ENCODE measurements around the gene ZNF598.

ZNF598 gene

DNA sequence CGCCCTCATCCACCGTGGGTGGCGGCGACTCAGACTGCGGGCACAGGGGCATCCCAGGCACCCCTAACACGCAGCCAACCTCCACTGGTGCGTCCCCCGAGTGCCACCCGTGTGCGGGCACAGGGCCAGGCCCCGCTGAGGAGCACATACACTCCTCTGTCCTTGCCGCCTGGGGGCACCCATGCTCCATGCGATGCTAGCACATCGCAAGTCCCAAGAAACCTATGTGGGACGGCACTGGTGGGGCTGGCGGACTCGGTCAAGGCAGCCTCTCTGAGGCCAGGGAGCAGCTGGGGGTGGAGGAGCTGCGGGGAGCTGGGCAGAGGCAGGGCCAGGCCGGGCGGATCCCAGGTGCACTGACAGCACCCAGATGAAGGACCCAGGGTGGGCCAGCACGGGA is 4.0 kb downstream of the ZNF598 start:
- no peak for DNase-seq

DNA sequence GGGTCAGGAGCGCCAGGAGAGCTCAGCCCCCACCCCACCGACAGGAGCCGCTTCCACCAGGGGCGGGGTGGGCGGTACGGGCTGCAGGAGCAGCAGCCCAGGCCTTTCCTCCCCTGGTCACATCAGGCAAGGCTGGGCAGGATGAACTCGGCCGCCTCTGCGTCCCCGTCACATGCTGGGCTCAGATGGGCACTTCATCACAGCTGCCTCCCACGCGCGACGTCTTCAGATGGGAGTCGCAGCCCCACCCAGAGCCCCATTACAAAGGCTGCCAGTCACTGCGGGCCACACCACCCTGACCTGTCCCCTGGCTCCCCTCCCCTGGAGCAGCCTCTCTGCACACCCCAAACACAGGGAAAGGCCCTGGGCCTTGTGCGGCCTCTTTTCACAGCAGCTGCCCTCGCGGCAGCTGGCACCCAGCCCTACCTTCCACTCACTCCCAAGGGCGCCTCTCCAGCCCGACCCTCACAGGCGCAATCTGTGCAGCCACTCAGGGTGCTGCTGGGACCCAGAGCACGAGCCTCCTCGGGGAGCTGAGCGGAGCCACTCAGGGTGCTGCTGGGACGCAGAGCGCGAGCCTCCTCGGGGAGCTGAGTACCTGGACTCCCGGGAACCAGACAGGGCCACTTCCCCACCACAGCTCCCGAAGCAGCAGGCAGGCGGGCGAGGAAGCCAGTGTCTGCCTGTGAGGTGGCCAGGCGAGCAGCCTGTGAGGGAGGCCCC is 4.7 kb downstream of the ZNF598 start:
- no peak for DNase-seq

DNA sequence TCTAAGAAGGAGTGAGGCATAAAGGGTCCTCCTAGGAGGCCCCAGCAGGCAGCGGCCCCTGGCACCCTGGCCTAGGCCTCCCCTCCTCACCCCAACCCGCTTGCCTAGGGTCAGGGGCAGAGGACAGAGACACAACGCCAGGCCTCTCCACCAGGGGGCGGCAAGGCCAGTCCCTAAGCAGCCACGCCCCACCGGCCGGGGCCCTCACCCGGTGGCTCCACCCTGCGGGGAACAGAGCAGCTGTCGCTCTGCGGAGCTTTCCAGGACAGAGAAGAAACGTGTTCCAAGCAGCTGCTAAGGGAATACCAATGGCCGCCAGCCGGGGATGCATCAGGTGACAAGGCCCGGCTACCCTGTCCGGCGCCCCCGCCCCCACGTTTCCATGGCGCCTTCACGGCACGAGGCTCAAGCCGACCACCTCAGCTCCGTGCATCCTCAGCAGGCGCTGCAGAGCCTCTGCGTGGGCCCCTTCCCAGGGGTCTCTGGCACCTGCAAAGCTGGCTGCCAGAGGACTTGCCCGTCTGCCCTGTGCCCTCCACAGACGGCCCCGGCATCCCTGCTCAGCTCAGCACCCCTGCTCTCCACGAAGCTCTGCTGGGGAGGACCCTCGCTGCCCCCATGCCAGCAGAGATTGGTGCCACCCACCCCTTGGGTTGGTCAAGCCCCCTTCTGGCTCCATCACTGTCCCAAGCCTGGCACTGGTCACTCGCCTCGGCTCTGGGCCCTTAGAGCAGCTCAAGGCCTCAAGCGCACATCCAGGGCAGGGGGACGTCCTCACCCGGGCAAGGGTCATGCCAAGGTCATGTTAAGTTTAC is 5.6 kb downstream of the ZNF598 start:
- peak; percentile 96 to 98 for DNase-seq

DNA sequence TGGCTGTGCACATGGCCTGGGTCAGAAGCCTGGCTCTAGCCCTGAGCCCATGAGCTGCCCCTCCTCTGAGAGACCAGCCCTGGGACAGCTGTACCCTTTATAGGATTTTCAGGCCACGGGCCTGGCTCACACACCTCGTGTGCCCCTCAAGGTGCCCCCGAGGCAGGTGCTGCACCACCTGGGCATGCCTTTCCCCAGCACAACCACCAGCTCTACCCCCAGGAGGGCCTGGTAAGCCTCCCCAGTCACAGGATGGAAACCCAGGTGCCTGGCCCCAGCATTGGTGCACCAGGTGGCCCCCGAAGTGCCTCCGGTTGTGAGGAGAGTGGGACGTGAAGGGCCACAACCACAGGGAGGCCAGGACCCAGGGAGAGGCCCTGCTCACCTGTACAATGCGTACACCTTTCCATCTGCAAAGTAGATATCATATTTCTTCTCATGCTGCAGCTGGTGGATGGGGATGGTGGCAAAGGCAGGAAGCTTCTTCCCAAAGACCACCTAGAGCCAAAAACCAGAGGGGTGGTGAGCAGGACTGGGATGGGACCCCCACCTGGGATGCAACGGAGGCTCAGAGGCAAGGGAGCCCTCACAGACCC is 6.3 kb downstream of the ZNF598 start:
- no peak for DNase-seq

DNA sequence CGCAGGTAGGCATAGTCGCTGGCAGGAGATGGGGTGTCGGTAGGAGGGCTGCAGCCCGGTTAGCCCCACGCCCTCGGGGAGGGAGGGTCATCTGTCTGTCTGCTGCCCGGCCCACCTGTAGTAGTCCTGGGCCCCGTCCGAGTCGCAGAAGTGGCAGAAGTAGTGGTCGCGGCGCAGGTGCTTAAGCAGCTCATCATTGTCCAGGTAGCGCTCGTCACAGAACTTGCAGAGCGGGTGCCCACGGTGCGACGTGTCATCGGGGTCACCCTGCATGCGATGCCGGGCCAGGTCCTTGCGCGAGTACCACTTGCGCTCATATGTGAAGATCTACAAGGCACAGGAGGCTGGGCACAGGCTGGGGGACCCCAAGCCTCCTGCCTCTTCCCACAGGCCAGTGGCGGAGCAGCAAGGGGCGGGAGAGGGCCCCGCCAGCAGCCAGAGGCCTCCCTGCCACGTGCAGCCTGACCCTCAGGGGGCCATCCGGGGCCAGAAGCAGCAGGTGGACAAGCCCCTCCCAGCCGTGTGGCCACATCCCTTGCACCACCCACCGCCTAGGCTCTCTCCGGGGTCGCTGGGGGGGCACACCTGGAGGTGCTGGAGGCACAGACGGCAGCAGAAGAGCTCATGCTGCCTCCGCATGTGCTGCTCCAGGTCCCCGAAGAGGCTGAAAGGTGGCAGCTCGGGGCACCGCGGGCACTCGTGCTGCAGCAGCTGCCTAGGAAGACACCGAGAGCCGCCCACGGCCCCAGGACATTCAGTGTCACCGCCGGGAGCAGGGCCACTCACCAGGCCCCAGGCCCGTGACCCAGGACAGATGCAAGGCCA is 7.0 kb downstream of the ZNF598 start:
- DNase-seq, result no peak

DNA sequence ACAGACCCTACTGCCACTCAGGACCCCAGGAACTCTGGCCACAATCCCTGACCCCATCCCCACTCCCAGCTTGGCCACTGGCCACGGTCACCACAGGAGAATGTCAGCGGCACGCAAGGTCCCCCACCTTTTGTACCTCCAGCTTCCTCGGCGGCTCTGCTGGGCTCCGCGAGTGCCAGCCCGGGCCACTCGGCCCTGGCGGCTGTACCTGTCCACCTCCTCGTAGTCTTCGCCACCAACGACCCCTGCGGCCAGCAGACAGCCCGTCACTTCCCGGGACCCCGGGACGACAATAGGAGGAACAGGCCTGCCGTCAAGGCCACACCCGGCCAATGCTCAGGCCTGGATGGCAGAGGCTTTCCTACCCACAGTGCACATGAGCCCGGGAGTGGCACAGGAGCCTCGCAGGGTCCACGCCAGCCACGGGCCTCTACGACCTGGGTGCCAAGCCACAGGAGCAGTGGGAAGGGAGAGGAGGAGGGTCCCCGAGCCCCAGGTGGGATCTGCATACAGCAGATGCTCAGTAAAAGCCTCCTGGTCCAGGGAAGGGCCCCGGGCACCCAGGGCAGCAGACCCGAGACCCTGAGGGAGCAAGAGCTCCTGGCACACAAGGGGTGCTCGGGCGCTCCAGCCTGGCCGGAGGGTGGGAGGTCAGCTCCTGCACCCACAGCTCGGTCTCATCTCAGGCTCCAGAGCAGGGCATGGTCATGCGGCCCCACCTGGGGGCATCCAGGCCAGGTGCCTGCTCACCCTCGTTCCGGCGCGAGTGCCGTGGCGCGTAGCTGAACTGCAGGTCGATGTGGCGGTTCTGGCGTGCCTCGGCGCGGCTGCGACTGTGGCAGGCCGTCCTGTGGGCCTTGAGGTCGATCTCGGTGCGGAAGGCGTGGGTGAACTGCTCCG is 7.9 kb downstream of the ZNF598 start:
- DNase-seq, result no peak

DNA sequence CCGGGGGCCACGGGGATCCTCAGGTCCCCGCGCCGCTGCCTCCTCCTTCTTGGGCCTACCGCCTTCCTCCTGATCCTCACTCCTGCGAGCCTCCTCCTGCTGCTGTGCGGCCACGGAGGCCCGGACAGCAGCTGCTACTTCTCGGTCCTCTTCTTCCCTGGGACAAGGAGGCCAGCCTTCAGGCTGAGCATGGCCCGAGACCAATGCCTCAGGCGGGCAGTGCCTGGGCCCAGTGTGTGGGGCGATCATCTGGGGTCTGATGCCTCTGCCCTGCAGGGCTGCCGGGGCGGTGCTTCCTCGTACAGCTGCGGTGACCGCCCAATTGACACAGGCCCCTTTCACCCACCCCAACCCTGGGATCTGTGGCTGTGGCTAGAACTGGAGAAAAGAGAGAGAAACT is 8.6 kb downstream of the ZNF598 start:
- DNase-seq, result no peak

DNA sequence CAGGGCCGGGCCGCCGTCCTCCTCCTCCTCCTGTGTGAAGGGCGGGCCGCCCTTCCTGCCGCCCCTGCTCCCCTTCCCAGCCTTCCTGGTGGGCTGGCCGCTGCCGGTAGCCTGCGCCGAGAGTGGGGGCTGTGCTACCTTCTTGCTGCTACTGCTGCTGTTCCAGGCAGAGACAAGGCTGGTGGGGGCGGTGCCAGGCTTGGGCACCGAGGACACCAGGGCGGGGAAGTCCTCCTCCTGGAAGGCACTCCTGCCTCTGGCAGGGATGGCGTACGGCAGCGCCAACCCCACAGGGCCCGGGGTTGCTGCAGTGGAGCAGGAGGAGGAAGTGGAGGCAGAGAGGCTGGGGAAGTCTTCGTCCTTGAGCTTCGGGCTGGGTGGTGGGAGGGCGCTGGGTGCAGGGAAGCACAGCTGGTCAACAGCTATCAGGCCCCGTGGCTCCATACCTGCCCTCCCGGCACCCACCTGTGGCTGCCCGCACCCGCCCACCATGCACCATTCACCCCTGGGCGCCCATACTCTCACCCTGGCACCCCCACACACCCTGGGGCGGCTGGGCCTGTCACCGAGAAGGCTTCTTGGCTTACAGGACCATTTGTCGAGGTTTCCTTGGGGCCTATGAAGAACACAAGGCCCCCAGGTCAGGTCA is 9.6 kb downstream of the ZNF598 start:
- DNase-seq, result no peak

DNA sequence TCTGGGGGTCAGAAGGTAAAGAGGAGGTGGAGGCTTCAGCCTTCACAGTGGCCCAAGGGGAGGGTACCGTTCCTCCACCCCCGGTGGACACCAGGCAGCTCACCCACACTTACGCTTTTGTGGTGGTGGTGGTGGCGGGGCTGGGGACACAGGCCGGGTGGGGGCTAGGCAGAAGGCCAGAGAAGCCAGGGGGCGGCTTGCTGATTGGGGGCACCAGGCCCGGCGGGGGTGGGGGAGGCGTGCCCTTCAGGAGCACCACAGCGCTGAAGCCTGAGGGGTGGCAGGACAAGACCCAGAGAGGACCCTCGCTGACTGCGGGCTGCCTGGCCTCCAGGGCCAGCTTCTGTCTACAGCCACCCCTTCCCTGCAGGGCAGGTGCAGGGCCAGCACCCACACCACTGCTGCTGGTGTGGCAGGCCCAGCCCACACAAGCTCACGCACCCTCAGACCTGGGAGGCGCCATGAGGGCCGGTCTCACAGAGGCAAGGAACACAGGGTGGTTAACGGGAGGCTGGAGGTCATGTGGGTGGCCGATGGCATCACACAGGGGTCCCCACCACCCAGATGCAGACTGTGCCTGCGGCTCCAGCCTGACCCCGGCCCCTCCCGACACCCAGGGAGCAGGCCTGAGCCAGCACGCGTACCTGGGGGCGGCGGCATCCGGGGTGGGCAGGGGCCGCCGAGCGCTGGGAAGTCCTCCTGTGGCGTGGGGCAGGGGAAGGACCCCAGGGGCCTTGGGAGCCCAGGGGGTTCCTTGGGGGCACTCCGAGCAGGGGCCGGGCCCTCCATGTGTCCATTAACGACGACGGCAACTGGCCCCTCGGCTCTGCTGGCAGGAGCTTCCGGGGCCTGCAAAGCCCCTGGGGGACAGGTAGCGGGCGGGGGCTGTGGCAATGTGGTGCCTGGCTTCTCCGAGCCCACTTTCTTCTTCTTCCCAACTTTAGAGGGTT is 10.5 kb downstream of the ZNF598 start:
- no peak for DNase-seq

DNA sequence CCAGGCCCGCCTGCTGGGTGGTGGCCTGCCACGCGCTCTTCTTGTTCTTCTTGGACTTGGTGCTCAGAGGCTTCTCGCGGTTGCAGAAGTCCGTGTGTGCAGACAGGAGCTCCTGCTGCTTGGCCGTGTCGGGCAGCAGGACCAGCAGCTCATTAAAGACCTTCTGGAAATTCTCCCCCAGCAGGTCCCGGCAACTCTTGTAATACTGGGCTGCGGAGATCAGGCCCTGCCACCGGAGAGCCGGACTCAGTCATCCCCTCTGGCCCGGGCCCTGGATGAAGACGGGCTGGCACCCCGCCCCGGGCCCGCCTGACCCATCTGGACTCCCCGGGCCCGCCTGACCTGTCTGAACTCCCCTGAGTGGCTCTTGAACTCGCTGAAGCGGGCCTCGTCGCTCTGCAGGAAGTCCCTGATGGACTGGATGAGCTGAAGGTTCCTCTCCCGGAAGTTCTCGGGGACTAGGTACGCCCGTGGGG is 11.2 kb downstream of the ZNF598 start:
- DNase-seq, result no peak

DNA sequence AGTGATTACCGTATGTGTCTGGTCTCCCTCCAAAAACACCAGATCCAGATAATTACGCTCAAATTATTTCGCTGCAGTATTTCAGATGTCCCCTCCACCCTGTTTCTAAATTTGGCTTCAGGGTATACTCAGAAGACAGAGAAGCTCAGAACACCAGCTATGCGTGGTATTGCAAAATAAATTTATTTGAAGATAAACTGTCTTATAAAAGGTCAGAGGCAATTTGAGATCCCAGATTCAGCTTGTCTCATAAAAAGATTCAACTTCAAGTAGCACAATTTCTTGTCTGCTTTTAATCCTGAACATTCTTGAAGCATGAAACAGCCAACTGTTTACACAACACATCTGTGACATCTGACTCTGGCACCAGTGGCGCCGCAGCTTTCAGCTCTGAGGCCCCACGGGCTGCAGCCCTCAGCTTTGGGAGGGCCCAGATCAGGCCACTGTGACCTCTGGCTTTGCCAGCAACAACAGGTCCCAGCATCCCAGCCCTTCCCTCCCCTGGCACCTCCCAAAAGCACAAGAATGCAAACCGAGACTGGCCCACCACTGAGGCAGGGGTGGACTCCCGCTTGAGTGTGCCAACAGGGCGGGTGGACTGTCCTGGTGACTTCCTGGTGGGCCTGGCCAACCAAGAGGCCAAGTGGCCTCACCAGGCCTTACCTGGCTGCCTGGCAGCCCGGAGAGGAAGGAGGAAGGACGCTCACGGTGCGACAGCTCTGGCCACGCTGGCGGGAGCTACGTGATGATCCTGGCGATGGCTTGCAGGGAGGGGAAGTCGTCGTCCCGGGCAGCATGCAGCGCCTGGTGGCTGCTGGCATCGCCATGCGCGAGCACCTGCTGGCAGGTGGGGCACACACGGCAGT is 11.9 kb downstream of the ZNF598 start:
- DNase-seq, result no peak

DNA sequence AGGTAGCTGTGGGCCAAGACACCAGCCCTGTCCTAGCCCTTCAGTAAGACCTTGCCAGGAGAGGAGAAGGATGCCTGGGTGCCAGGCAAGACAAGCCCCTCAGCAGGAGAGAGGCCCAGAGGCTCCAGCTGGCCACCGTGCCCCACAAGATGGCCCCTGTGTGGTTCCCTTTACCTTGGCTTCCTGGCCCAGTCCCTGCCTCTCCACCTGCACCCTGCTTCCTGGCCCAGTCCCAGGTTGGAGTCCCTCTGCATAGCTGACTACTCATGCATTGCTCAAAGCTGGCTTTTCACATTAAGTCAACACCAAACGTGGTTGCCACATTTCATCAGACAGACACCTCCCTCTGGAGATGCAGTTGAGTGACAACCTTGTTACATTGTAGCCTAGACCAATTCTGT is 15.9 kb downstream of the ZNF598 start:
- no peak for DNase-seq

DNA sequence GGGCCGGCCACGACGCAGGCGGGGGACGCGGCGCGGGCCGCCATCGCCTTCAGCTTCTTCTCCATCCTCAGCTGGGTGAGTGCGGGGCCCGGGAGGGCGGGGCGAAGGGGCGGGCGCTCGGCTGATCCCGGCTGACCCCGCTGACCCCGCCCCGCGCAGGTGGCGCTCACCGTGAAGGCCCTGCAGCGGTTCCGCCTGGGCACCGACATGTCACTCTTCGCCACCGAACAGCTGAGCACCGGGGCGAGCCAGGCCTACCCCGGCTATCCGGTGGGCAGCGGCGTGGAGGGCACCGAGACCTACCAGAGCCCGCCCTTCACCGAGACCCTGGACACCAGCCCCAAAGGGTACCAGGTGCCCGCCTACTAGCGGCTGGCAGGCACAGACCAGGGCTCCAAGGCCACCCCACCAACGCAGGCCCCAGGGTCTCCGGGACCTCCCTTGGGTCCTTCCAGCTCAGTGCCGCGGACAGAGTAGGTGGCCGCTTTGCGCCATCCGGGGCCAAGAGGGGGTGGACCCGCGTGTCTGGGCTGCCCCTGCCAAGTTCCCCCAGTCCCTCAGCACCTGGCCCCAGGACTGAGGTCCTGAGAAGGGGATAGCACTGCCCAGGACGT is 16.8 kb downstream of the ZNF598 start:
- no peak for DNase-seq

DNA sequence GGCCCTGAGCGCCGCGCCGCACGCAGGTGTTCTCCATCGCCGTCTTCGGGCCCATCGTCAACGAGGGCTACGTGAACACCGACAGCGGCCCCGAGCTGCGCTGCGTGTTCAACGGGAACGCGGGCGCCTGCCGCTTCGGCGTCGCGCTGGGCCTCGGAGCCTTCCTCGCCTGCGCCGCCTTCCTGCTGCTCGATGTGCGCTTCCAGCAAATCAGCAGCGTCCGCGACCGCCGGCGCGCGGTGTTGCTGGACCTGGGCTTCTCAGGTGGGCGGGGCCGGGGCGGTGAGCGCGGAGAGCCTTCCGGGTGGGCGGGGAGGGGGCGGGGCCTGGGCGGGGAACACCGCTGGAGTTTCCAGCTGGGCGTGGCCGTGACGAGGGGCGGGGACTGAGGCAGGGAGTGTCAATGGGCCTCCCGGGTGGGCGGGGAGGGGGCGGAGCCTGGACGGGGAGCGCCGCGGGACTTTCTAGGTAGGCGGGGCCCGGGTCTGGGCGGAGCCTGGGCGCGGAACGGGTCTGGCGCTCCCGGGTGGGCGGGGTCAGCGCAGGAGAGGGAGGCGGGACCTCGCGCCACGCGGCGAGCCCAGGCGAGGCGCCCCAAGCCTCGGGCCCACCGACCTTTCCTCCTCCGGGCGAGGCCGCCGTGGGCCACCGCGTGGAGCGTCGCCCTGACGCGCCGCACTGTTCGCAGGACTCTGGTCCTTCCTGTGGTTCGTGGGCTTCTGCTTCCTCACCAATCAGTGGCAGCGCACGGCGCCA is 17.5 kb downstream of the ZNF598 start:
- DNase-seq, result peak; percentile 31 to 94

DNA sequence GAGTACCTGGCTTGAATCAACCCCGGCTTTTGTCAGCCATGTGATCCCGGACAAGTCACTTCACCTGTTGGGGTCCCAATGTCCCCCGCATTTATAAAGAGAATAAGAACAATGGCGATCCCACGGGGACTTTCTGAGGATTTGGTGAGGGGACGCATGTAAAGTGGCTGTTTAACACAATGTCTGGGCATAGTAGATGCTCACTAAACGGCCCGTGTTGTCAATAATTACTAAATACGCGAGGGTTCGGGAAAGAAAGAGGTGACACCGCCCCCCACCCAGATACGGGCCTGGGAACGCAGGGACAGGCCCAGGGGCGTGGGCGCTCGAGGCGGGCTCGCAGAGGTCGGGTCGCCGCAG is 18.1 kb downstream of the ZNF598 start:
- no peak for DNase-seq

DNA sequence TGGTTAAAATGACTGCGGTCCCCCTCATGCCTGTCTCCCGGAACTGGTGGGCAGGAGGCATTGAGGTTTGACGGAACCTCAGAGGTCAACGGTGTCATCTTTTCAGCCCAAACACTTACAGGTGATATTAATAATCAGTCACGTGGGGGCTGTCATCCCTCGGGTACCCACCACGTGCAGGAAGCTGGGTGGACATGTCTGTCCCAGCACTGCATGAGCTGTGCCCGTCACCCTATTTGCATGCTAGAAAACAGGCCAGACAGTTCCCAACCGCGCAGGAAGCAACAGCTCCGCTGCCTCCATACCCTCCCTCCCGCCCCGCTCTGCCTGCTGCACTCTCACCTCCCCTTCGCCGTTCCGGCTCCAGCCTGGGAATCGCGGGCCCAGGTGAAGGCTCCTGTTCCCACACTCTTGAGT is 18.5 kb downstream of the ZNF598 start:
- no peak for DNase-seq

DNA sequence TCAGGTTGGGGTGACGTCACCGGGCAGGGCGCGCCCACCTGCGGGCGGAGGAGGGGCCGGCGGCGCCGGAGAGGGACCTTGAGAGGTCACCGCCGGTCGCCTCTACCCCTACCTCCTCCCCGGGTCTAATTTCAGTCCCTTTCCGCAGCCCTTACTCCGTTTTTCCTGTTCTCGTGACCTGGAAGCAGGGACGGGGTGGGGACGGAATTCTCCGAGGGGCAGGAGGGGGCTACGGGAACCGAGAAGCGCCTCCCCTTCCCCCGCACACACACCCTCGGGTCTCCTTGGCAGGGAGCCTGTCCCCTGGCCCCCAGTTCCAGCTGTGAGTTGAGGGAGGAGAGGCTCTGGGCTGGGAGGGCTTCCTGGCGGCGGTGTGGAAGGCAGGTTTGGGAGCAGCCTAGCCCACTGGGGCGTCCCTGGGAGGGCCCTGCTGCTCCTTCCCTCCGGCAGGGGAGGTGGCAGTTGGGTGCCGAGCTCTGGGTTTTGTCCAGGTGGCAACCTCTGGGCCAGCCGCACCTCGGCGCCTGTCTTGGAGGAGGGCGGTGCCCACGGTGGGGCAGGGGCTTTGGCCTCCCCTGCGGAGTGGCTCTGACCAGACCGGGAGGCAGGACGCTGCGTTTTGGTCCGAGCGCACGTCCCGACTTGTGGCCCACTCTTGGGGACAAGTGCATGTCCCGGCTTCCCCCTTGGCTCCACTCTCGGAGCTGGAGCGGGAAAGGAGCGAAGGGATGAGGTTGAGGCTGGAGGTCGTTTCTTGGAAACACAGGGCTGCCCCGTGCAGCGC is 19.1 kb downstream of the ZNF598 start:
- DNase-seq, result no peak

DNA sequence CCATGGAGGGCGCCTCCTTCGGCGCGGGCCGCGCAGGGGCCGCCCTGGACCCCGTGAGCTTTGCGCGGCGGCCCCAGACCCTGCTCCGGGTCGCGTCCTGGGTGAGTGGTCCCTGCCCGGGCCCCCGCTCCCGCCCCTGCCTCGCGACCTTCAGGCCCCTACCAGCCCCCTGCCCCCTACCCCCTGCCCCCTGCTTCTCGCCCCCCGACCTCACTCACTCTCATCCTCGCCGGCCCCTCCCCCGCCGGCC is 19.6 kb downstream of the ZNF598 start:
- no peak for DNase-seq
